ENCODE results near the gene ENDOV. TPM values are rescaled to one million over a fixed set of nuclear protein-coding genes. Genes with fewer than 3 reads are reported as not detected.

Gene ENDOV
- total and polyA plus RNA-seq, 8 donors, result 2.3 to 122 (median 13.2) TPM

DNA sequence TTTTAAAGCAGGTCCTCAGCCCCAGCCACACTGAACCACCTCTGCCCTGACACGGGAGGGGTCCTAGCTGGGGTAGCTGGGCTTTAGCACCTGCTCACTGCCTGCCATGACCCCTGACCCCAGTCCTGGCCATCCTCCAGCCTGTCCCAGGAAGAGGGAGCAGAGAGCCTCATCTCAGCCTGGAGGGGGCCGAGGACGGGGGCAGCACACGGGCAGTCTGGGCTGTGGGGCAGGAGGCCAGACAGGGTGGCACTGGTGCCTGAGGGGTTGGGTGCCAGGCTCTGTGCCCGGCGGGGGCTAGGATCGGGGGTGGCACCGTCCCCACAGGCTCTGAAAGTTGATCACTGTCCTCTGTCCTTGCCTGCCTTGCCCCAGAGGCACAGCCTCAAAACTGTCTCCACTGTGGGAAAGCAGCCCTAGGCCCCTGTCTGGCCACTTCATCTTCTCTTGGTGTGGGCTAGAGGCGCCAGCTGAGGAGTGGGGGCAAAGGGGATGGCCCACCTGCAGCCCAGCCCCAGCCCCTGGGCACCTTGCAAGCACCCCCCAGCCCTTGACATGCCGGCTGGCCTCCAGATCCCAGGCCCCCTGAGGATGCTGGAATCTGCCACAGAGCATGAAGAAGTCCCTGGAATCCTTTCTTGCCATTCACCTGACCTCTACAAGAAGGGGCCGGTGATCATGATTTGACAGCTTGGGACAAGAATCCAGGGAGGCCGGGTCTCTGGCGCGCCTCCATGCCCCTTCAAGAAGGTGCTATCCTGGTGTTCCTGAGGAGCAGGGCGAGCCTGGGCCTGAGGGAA, 15.7 kb downstream of the ENDOV start:
- WGBS, 5 donors, result 84 to 93% (median 89%) methylated on average over 10 to 15 of the region's 15 CpGs

DNA sequence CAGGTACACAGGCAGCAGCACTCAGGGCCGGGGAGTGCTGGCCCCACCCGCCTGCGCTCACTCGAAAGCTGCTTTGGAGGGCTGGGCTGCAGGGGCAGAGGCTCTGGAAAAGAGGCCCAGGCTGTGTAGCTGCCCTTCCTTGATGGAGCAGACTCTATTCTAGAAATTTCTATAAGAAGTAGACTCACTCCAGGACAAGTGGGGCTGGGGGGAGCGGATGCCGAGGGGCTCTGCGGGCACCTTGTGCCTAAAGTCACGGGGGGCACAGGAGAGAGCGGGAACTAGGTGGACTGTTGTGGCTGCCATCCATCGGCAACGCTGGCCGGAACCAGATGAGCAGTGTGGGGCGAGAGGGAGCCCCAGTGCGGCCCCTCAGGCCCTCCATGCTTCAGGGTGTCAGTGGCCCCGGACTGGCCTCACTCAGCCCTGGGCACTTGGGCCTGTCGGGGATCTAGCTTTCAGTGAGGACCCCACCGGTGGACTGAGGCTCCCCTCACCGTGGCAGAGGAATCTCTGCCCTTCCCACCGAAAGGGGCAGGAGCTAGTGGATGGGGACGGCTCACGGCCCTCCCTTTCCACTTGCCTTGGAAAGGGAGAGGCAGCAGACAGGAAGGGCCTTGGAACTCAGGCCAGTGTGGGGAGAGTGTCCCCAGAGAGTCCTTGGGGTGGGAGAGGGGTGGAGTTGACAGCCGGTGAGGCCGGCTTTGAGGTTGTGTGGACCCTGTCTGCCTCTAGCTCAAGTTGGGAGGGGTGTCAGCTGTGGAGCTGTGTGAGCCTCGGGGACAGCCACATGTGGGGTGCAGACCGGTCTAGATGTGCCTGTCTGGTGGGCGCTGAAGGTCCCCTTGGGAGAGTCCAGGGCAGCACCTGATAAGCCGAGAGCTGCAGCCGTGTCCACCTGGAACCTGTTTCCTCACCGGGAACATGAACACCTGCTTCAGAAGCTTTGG, 16.6 kb downstream of the ENDOV start:
- no peak for TF ChIP-seq POLR2AphosphoS5 (IDR thresholded peaks at IDR 0.05)
- TF ChIP-seq, protein P1, sequence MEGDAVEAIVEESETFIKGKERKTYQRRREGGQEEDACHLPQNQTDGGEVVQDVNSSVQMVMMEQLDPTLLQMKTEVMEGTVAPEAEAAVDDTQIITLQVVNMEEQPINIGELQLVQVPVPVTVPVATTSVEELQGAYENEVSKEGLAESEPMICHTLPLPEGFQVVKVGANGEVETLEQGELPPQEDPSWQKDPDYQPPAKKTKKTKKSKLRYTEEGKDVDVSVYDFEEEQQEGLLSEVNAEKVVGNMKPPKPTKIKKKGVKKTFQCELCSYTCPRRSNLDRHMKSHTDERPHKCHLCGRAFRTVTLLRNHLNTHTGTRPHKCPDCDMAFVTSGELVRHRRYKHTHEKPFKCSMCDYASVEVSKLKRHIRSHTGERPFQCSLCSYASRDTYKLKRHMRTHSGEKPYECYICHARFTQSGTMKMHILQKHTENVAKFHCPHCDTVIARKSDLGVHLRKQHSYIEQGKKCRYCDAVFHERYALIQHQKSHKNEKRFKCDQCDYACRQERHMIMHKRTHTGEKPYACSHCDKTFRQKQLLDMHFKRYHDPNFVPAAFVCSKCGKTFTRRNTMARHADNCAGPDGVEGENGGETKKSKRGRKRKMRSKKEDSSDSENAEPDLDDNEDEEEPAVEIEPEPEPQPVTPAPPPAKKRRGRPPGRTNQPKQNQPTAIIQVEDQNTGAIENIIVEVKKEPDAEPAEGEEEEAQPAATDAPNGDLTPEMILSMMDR (IDR thresholded peaks at IDR 0.05), result no peak
- TF ChIP-seq POLR2A (IDR thresholded peaks at IDR 0.05), result no peak
- no peak for TF ChIP-seq EP300 (IDR thresholded peaks at IDR 0.05)
- 84 to 90% (median 89%) methylated on average over 25 to 29 of the region's 29 CpGs for WGBS, 5 donors
- Histone ChIP-seq H3K27me3 (no peaks in the 10 kb centered on the region), H3K36me3 (peaks cover 0 to 39% (median 22%) of the 10 kb centered on the region in 4 donors), H3K27ac (no peak overlapping the region), H3K4me3 (no peak overlapping the region), H3K9me3 (no peaks in the 10 kb centered on the region), H3K4me1 (peaks cover 0 to 8% (median 7%) of the 10 kb centered on the region in 4 donors)
- no peak for DNase-seq
- intact Hi-C loops (cut with DNase I; ENCODE audit: low total_unique reads), result loop anchor here (5.0 kb wide), 1 partner anchor 141 kb away; no protein-coding TSS in a partner anchor

More for the DNA sequence above, 15.7 kb downstream of the ENDOV start:
- H3K36me3 ChIP-seq, result peaks cover 0 to 39% (median 21%) of the 10 kb centered on the region in 4 donors
- H3K9me3 ChIP-seq, result no peaks in the 10 kb centered on the region
- intact Hi-C loops (cut with DNase I; ENCODE audit: low total_unique reads), result loop anchor here (5.0 kb wide), 1 partner anchor 142 kb away; no protein-coding TSS in a partner anchor
- H3K27me3 ChIP-seq, result no peaks in the 10 kb centered on the region
- no peak for DNase-seq
- H3K4me3 ChIP-seq, result no peak overlapping the region
- no peak overlapping the region for H3K27ac ChIP-seq
- peaks cover 0 to 9% (median 9%) of the 10 kb centered on the region in 4 donors for H3K4me1 ChIP-seq
- TF ChIP-seq EP300 (IDR thresholded peaks at IDR 0.05) (no peak), POLR2A (IDR thresholded peaks at IDR 0.05) (no peak), POLR2AphosphoS5 (IDR thresholded peaks at IDR 0.05) (no peak)
- TF ChIP-seq, protein P1 (IDR thresholded peaks at IDR 0.05), result no peak

DNA sequence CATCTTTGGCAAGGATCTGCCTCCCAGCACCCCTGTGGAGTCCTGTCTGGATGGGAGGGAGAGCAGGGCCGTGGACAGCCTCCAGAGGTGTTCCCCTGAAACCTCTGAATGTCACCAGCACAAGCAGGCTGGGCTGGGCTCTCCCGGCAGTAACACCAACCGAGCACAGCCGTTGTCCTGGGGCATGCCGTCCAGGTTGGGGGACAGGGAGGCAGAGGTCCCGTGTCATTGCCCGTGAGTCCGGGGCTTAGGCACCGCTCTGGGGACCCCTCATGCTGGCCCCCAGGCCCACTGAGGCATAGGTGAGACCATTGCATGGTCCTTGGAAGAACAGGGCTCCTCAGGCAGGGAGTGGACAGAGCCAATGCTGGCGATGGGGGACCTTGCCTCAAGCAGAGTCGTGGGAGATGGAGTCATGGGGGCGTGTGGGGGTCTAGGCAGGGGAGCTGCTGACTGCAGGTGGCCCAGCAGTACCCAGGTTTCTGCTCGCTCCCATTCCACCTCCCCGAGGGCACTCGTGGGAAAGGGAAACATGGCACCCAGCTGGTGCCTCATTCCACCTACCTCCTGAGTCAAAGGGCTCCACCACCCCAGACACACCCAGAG, 17.5 kb downstream of the ENDOV start:
- TF ChIP-seq POLR2A (IDR thresholded peaks at IDR 0.05), result no peak
- TF ChIP-seq, protein P1 (IDR thresholded peaks at IDR 0.05), result no peak
- no peak for TF ChIP-seq EP300 (IDR thresholded peaks at IDR 0.05)
- TF ChIP-seq POLR2AphosphoS5 (IDR thresholded peaks at IDR 0.05), result no peak
- no peaks in the 10 kb centered on the region for H3K4me1 ChIP-seq
- 73 to 92% (median 84%) methylated on average over 8 to 15 of the region's 15 CpGs for WGBS, 5 donors
- H3K27me3 ChIP-seq, result no peaks in the 10 kb centered on the region
- no peak overlapping the region for H3K4me3 ChIP-seq
- intact Hi-C loops (cut with DNase I; ENCODE audit: low total_unique reads), result loop anchor here (5.0 kb wide), 1 partner anchor 140 kb away; no protein-coding TSS in a partner anchor
- H3K27ac ChIP-seq, result no peak overlapping the region
- H3K36me3 ChIP-seq, result peaks cover 0 to 43% (median 25%) of the 10 kb centered on the region in 4 donors
- no peak for DNase-seq
- no peaks in the 10 kb centered on the region for H3K9me3 ChIP-seq

Measured in stomach (tissue), 9 donors.